Osteocyte (in vitro differentiated cells): ENCODE results near the gene CNNM1. TPM values are rescaled to one million over a fixed set of nuclear protein-coding genes. Genes with fewer than 3 reads are reported as not detected.

Experiments used
- DNase-seq: peaks from one replicate; pipeline ENCODE4 v3.0.0; 2021; ENCODE audit warnings: mixed read lengths; ENCODE audit not compliant: unreplicated experiment; ENCODE audit errors: extremely low spot score
- H3K27ac Mint-ChIP-seq: one replicate; pipeline ENCODE4 v1.8.0; 2021; ENCODE audit warnings: mild to moderate bottlenecking, mixed read lengths; ENCODE audit not compliant: unreplicated experiment
- H3K27me3 Mint-ChIP-seq: one replicate; pipeline ENCODE4 v1.8.0; 2021; ENCODE audit warnings: mixed read lengths; ENCODE audit not compliant: unreplicated experiment
- H3K36me3 Mint-ChIP-seq: one replicate; pipeline ENCODE4 v1.8.0; 2021; ENCODE audit warnings: mixed read lengths; ENCODE audit not compliant: unreplicated experiment
- H3K4me1 Mint-ChIP-seq: one replicate; pipeline ENCODE4 v1.8.0; 2021; ENCODE audit warnings: mixed read lengths; ENCODE audit not compliant: unreplicated experiment
- H3K4me3 Mint-ChIP-seq: one replicate; pipeline ENCODE4 v1.8.0; 2021; ENCODE audit warnings: mild to moderate bottlenecking, moderate library complexity, mixed read lengths; ENCODE audit not compliant: unreplicated experiment
- H3K9me3 Mint-ChIP-seq: one replicate; pipeline ENCODE4 v1.8.0; 2021; ENCODE audit warnings: mixed read lengths; ENCODE audit not compliant: unreplicated experiment
- CTCF ChIP-seq: fragments of 200-600 bp; sonication (generic); IDR thresholded peaks from 2 replicates; pipeline ENCODE4 v1.5.0; 2021; ENCODE audit warnings: antibody characterized with exemption, mild to moderate bottlenecking, moderate library complexity
- total RNA-seq: library from RNA; stranded (reverse); gene quantifications from 2 replicates; pipeline ENCODE4 v1.2.1, GENCODE V29; 2021

CNNM1 gene
- total RNA-seq, 1 donor from 2014 or later = 0.24 TPM

GRCh38 chr10:99432047-99432446 is 102.9 kb downstream of the CNNM1 start:
- H3K27ac Mint-ChIP-seq = no peak overlapping the region
- peaks cover 27% of the 10 kb centered on the region for H3K4me1 Mint-ChIP-seq
- no peaks in the 10 kb centered on the region for H3K36me3 Mint-ChIP-seq
- no peaks in the 10 kb centered on the region for H3K27me3 Mint-ChIP-seq
- TF ChIP-seq CTCF = no peak
- peak overlapping the region; percentile 94 for H3K4me3 Mint-ChIP-seq
- DNase-seq = no peak
- H3K9me3 Mint-ChIP-seq = no peaks in the 10 kb centered on the region

- Mint-ChIP-seq H3K9me3 (no peaks in the 10 kb centered on the region), H3K4me1 (peaks cover 27% of the 10 kb centered on the region), H3K36me3 (no peaks in the 10 kb centered on the region), H3K4me3 (no peak overlapping the region), H3K27me3 (no peaks in the 10 kb centered on the region), H3K27ac (no peak overlapping the region)
- no peak for TF ChIP-seq CTCF
- DNase-seq = no peak
Observed at GRCh38 chr10:99432881-99433280, 103.7 kb downstream of the CNNM1 start.

- H3K36me3 Mint-ChIP-seq = no peaks in the 10 kb centered on the region
- peaks cover 27% of the 10 kb centered on the region for H3K4me1 Mint-ChIP-seq
- TF ChIP-seq CTCF = peak; percentile 25
- H3K9me3 Mint-ChIP-seq = no peaks in the 10 kb centered on the region
- no peak for DNase-seq
- no peak overlapping the region for H3K27ac Mint-ChIP-seq
- H3K4me3 Mint-ChIP-seq = no peak overlapping the region
- no peaks in the 10 kb centered on the region for H3K27me3 Mint-ChIP-seq
Observed at GRCh38 chr10:99433378-99434020, 104.3 kb downstream of the CNNM1 start.

GRCh38 chr10:99435986-99436638 is 107.0 kb downstream of the CNNM1 start:
- Mint-ChIP-seq H3K4me3 (no peak overlapping the region), H3K27me3 (no peaks in the 10 kb centered on the region), H3K36me3 (no peaks in the 10 kb centered on the region), H3K4me1 (peaks cover 14% of the 10 kb centered on the region), H3K27ac (no peak overlapping the region), H3K9me3 (no peaks in the 10 kb centered on the region)
- DNase-seq = no peak
- TF ChIP-seq CTCF = peak; percentile 71

GRCh38 chr10:99438890-99439289 is 109.7 kb downstream of the CNNM1 start:
- peaks cover 3% of the 10 kb centered on the region for H3K4me1 Mint-ChIP-seq
- H3K27me3 Mint-ChIP-seq = peaks cover 5% of the 10 kb centered on the region
- H3K4me3 Mint-ChIP-seq = no peak overlapping the region
- no peaks in the 10 kb centered on the region for H3K9me3 Mint-ChIP-seq
- H3K36me3 Mint-ChIP-seq = no peaks in the 10 kb centered on the region
- H3K27ac Mint-ChIP-seq = no peak overlapping the region
- TF ChIP-seq CTCF = no peak
- no peak for DNase-seq
